GM18519 (cell line): ENCODE results near the gene STX16.

ENCODE experiments used
- ATAC-seq: cut with Tn5 transposase; IDR thresholded peaks from one replicate; pipeline ENCODE4 v1.9.1; 2021; ENCODE audit warnings: mild to moderate bottlenecking, moderate library complexity; ENCODE audit not compliant: unreplicated experiment, low FRiP score

Gene STX16

DNA sequence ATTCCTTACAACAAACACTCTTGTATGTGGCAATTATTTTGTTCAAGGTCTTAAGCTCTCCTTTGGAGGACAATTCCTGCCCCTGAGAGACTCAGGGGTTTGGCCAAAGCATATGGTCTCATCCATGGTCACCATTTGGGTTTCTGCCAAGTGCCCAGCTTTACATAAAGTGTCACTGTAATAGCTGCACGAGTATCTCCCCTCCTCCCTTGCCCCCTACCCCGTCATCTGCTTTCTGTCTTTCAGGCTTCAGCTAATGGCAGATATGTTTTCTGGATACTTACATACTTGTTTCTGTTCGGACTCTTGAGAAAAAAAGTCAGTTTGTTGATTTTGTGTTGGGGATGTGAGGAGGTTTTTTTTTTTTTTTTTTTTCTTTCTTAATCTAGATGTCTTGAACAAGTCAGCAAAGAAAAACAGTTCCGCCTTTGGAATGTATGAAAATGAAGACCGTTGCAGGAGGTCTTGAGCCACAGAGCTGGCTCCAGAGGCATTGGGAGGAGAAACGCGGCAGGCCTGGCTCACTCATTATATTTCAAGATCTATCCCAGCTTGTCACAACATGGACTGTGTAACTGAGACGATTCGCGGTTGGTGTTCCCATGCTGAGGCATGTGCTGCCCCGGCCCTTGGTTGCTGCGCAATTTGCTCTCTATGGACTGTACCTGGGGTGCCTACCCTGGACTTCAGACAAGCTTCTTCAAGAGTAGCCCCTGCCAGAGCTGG is 32.6 kb upstream of the STX16 start:
- ATAC-seq = no peak

DNA sequence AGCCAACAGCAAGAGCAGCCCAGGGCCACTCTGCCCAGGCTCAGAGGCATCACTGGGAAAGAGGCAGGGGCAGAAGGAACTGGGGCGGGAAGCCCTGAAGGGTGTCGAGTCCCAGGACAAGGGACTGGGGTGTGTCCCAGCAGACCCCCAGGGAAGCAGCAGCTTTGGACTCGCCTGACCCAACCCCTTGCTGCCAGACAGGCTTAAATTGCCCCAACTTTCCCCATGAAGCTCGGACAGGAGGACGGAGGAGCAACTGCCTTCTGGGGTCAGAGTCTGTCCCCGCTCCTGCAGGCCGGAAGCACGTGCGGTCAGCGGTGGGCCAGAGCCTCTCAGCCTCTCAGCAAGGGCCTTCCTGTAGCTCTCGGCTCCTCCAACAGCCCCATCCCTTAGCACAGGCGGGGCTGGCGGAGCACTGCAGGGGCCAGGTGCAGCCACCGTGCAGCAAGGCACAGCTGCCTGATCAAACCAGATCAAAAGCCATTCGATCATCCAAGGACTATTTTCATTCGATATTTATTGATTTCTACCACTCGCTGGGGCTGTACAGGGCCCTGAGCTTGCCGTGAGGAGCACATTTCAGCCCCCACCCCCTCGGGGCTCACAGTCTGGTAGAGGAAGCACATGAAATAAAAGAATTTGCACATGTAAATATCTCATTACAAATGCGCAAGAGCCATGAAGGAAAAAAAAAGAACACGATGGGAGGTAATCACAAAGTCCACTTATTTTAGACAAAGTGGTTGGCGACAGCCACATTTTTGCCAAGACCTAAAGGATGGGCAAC is 31.8 kb upstream of the STX16 start:
- no peak for ATAC-seq

DNA sequence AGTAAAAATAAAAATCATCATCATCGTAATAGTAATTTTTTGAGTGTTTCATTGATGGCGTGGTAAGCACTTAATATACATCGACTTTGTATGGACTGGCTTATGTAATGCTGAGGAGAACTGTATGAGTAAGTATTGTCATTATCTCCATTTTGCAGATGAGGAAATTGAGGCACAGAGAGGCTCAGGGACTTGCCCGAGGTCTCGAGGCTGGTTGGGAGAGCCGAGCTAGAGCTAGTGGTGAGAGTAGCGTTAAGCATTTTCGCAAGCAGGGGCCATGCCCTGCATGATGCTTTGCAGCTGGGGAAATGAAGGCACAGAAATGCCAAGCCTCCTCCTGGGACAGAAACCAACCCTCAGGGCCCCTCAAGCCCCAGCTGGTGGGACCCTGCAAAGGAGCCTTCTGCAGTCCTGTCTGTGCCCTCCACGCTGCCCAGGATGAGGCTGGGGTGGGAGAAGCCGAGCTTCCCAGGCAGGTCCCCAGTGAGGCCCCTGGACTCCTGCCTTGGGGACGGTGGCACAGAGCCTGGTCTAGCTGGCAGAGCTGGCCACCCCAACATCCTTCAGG is 31.1 kb upstream of the STX16 start:
- no peak for ATAC-seq

DNA sequence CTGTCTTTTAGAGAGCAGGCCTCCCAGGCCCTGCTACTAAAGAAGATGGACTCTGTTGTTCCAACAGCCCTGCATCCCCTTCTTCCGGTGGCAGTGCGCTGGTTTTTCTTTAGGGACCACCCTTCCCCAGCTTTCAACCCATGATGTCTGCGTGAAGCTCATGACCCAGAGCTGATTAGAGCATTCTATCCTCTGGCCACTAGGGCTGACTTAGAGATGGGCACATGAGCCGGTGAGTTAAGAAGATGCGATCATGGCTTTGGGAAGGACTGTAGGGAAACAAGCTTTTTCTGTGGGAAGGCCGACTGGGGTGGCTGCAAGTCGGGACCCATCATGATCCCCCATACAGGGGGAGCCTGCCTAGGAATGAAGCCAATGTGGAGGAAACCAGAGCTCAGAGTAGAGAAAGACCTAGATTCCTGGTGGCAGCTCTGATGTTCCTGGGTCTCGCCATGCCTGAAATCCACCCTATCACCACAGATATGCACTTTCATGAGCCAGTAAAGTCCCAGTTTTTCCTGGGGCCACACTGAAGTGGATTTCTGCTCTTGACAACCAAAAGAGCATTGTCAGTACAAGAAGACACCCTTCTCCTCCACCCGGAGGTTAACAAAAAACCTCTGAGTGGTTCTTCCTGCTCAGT is 29.1 kb upstream of the STX16 start:
- no peak for ATAC-seq

DNA sequence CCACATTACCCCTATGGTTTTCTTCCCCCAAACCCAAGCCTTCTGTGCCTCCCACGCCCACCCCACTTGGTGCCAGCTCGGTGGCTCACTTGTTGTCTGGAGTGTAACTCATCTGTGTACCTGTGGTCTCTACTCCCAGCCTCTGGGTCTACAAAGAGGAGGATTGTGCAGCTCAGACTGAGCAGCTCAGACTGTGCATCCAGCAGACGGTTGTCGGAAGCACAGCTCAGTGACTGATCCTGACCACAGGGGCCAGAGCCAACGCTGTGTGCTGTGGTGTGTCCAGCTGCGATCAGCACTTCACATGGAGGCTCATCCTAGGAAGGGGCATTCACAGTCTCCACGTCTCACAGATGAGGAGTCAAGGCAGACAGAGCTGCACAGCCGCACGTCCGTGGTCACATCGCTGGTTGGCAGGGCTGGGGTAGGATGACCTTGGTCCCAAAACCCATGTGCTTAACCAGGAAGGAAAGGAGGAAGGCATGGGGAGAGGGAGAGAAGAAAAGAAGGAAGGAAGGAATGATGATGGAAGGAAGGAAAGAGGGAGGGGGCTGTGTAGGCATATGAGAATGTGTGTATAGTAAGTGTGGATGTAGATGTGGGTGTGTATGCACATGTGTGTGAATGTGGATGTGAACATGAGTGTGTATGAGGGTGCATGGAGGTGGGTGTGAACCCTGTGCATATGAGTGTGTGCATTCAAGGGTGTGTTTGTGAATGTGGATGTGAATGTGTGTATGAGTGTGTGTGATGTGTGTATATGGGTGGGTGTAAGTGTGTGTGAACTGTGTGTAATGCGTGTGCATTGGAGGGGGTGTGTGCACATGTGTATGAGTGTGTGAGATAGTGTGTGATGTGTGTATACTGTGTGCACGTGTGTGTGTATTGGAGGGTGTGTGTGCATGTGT is 28.2 kb upstream of the STX16 start:
- no peak for ATAC-seq

DNA sequence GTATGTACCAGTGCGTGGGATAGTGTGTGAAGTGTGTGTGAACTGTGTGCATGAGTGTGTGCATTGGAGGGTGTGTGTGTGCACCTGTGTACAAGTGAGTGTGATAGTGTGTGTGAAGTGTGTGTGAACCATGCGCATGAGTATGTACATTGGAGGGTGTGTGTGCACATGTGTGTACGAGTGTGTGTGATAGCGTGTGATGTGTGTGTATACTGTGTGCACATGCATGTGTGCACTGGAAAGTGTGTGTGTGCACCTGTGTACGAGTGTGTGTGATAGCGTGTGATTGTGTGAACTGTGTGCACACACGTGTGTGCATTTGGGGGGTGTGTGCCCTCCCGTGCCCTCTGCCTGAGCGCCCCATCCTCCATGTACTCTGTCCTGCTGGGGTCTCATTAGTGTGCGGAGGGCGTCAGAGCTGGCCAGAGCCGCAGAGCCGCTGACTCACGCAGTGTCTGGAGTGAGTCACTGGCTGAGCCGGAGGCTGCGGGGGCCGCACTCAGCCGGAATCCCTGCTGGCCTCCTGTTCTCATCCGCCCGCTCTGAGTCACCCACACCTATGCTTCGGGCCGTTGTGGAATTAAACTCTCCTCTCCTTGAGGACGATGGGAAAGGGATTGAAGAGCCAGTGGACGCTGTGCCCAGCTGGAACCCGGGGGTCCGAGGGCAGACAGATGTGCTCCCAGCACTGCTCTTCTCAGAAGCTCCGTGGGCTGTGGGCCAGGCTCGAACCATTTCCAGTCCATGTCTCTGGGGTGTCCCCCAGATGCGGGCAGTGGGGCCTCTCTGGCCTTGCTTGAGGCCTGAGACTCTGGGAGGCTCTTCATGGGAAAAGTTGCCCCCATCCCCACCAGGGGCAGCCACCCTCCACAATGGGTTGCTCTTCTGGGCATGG is 27.3 kb upstream of the STX16 start:
- no peak for ATAC-seq

DNA sequence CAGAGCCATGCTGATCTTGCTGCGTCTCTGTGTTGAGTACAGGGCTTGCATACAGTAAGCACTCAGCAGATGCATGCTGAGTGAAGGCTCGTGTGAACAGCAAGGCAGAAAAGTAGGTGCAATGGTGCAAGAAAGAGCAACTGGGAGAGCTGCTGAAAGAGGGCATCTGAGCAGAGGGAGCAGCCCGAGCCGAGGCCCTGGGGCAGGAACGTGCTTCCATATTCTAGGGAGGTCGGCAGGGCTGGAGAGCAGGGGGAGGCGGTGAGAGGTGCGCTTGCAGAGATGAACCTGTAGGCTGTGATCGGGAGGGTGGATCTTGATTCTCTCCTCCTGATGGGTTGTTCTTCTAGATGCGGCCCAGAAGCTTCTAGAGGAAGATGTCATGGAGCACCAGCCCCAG is 26.4 kb upstream of the STX16 start:
- ATAC-seq = no peak

DNA sequence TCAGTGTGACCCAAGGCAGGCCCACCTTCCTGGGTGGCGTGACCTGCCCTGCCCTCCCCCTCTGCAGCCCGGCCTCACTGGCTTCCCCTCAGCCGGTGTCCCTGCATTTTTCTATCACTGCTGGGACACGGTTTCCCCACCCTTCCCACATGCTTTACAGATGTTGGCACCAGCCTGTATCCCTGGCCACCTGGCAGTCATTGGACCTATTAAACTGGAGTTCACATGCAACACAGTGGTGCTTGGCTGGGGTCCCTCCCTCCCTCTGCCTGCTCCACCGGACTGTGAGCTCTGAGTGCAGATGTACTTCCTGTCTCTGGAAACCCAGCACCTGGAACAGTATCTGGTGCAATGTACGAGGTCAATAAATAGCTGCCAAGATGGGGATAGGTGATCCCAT is 25.5 kb upstream of the STX16 start:
- ATAC-seq = no peak

DNA sequence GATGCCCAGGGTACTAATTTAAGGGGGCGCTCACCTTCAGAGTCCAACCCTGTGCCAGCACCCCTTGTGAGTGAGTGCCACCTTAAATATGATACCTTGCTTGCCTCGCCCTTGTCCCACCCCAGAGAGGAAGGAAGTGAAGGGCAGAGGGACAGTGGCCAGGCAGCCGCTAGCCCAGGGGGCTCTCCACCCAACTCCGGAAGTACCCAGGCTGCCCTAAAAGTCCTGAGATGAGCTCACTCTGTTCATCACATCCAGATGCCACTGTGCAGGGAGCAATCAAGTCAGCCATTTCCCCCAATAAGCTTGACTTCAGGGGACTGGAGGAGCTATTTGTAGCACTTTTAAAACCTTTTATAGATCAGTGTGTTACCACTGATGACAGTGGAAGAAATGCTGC is 25.0 kb upstream of the STX16 start:
- ATAC-seq = no peak

DNA sequence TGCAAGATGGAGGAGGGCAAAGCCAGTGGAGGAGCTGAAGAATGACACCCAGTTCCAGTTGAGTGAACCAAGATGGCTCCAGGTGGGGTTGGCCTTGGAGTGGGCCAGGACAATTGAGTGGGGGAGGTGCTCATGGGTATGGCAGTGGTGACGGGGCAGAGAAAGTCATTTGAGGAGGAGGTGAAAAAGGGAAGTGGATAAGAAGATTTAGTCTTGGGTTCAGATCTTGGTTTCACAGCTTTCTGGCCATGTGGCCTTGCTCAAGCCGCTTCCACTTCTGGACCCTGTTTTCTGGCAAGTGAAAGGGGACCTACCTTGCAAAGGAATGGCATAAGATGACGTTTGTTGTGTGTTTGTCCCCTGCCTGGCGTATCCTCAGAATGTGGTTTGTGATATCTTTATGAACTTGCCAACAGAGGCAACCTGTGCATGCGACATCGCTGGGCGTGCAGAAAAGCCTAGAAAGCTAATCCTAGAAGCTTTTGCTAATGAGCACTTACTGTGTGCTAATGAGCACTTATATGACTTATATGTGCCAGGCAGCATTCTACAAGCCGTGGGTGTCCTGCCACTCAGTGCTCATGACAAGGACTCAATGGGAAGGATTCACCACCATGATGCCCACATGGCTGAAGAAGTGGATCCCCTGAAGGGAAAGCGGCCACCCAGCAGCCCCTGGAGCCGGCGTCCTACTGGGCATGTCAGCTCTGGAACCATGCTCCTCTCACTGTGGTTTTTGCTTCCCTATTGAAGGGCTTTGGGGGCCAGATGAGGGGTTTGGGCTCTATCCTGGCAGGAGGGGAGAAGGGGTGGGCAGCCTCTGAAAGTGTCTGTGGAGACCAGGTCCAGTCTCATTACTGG is 23.6 kb upstream of the STX16 start:
- ATAC-seq = no peak

DNA sequence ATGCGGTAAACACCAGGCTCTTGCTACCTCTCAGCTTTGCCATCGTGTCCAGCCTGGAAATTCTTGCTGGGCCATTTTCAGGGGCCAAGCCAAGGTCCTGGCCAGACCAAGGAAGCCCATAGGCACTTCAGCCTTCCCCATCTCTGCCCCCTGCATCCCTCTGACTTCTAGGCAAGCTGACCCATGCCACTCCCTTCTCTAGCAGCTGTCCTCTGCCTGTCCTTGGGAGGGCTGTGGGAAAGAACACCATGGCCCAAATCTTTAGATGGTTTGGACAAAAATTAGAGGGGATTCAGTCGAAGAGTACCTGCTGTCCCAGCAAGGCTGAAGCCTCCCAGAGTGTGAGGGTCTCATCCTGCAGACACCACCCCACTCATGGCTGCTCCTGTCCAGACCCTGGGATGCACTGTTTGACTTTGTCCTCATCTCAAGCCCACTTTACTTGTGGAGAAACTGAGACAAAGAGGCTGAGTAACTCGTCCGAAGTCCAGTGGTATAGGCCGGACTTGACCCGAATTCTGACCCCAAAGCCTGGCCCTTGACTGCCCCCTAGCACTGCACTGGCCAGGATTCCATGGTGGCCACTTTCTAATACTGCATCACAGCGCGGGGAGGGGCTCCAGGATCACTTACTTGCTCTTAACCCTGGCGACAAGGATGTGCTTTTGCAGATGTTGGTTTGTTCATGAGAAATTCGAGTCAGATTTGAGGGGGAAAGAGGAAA is 22.4 kb upstream of the STX16 start:
- ATAC-seq = no peak

DNA sequence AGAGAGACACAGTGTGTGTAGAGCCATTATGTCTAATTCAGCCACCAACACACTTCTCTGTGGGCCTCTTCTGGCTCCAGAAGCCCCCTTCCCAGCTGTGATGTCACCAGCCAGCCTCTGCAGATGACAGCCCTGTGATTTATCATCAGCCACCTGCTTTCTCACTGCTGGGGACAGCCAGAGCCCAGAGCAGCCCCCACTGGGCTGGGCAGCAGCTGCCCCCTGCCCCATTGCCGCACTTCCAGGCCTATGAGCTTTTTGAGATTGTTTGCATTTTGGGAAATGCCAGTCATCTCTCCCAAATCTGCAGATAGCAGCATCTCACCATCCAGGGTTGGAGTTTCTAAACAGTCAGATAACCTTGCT is 21.9 kb upstream of the STX16 start:
- ATAC-seq = no peak

DNA sequence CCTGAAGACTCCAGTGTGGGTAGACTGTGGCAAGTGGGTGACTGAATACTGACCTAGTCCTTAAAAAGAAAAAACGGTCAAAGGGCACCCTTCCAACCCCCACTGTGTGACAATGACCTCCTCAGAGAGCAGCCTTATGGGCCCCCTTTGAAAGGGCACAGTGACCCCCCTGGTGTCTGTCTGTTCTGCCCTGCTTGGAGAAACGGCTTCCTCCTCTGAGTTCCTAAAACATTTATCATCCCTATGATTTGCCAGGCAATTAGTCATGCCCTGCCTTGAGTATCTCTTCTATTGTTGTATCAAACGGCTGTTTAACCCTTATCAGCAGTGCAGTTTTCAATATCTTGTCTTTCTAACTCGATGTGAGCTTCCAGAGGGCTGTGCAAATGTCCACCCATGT is 21.0 kb upstream of the STX16 start:
- ATAC-seq = no peak

DNA sequence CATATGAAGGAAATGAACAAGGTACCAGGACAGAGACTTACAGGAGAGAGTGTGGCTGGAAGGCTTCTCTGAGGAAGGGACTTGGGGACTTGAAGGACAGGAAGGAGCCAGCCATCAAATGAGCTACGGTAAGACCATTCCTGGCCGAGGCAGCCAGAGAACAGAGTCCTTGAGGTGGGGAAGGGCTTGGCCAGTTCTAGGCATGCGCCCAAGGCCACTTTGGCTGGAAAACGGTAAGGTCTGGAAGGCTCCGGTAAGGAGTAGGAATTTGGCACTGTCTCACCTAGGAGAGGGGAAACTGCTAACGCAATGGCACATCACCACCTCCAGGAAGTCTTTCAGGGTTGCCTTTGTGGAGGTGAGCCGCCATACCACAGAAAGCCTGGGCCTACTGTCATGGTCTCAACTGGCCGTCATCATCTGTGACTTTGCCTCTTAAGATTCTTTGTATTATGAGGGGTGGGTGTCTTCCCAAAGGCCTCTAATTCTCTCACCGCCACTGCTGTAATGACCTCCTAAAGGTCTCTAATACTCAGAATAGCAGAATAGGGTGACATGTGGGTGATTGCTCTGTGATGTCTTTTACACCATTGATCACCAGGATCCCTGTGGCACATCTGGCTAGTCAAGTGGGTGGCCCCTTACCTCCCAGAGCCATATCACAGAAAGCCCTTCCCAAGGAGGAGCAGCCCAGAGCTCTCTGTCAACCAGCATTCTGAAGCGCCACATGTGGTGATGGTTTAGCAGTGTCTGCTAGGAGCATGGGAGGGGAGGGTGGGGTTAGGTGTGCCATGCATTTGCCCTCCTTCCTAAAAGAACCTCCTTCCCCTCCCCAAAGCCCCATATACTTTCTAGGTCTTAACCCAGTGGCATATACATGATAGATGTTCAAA is 17.7 kb upstream of the STX16 start:
- ATAC-seq = no peak

DNA sequence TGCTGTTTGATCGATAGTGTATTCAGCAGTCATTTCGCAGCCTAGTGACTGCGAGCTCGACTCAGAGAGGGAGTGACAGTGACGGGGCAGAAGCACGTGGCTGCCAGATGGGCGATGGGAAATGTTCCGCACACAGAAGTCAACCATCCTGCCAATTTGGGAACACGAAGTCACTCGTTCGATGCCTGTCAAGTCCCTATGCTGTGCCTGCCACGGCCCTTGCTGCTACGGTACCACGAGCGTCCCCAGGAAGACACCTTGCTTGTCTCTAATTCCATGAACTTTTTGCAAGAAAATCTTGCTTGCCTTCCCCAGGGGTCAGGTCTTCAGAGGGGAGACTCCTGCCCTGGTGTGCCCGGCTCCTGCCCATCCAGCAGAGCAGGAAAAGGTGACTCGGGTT is 17.0 kb upstream of the STX16 start:
- ATAC-seq = no peak

DNA sequence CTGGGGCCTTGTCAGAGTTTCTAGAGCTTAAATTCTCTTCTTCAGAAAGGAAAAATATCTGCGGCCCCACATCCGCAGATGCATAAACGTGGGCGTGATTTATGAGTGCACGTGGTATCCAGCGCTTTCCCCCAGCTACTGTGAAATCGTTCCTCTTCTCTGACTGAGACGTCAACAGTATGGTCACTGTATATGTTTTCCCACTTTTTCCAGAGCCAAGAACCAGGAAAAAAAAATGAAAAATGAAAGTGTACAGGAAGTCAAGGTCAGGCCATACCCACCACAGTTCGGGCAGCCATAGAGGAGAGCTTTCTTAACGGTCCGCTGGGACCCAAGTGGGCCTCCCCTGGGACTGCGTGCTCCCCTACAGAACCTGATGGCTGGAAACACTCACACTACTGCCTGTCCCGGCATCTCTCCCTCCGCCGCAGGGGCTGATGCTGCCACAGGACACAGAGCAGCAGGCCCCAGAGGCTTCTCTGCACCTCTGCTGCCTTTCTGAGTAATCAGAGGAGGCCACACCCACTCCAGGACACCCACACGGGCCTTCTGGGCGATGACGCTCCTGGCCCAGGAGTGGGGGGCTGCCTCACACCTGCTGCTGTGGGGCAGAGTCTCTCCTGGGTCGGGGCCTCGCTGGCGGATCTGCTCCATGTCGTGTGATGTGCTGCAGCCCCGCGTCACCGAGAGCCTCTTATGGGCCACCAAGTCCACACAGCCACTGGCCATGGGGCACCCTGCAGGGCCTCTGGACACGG is 16.4 kb upstream of the STX16 start:
- ATAC-seq = no peak
